ENCODE measurements around the gene NEUROD4. TPM values are rescaled to one million over a fixed set of nuclear protein-coding genes. Genes with fewer than 3 reads are reported as not detected.

The NEUROD4 gene
- total and polyA plus RNA-seq, 10 of the 15 experiments (the other 5 are each of a cell fraction or from before 2014, with no cell fraction given) = 0.06 TPM; not detected in 9

- RAD21 ChIA-PET (ENCODE audit: unreplicated experiment) = no interaction called here
- no peak overlapping the region for H3K9ac ChIP-seq (ENCODE audit: control insufficient read depth, insufficient read depth, low read length)
- CTCF ChIA-PET = interaction anchor here (1.1 to 1.5 kb wide), 3 partner anchors 27 to 47 kb away, joined by 3 to 6 read pairs (median 4); no protein-coding TSS in a partner anchor
- intact Hi-C loops (cut with micrococcal nuclease; ENCODE audit: unreplicated experiment) (no loop called here), in situ Hi-C loops (cut with MboI) (no loop called here)
- SMC1A ChIA-PET (ENCODE audit: uncharacterized antibody, unreplicated experiment) = interaction anchor here (0.8 to 1.8 kb wide), 5 partner anchors 8 to 237 kb away, joined by 3 to 6 read pairs (median 4); no protein-coding TSS in a partner anchor
- POLR2A ChIA-PET = interaction anchor here (0.6 kb wide), 1 partner anchor 17 kb away, joined by 3 read pairs; no protein-coding TSS in a partner anchor
- no peaks in the 10 kb centered on the region for H3K4me1 ChIP-seq (ENCODE audit: control insufficient read depth, insufficient read depth, low read length)
- no peak overlapping the region for H3K4me3 ChIP-seq
- no peak for ATAC-seq
- H3K27me3 ChIP-seq (replicated peaks in 1 of 2; ENCODE audit: control insufficient read depth in 2 of 2, insufficient read depth in 2 of 2, low read length in 1 of 2) = no peaks in the 10 kb centered on the region; a peak in 1 of 4 replicates
- DNase-seq (ENCODE audit: low read depth, low spot score) = no peak
- H3K27ac ChIP-seq (ENCODE audit: control insufficient read depth, insufficient read depth) = no peak overlapping the region
- FAIRE-seq = no peak
- H4K20me1 ChIP-seq (ENCODE audit: control insufficient read depth, insufficient read depth) = no peaks in the 10 kb centered on the region
- no peak overlapping the region for H2AFZ ChIP-seq (ENCODE audit: control insufficient read depth, low read depth, low read length)
- no peaks in the 10 kb centered on the region for H3K79me2 ChIP-seq (ENCODE audit: control insufficient read depth, insufficient read depth, low read length)
- 7% methylated on average over 2 of the region's 2 CpGs for WGBS (ENCODE audit: insufficient coverage, insufficient replicate concordance, low lambda C conversion rate, missing lambda C conversion rate)
- H3K4me2 ChIP-seq (ENCODE audit: control insufficient read depth, insufficient read depth) = no peak overlapping the region
- H3K36me3 ChIP-seq (ENCODE audit: control insufficient read depth in 2 of 2, insufficient read depth in 2 of 2, low read length in 1 of 2) = no peaks in the 10 kb centered on the region
- no TSS peak for BruUV-seq (replicated peaks)
- H3K9me3 ChIP-seq (replicated peaks; ENCODE audit: control insufficient read depth, insufficient read depth, low read length) = no peaks in the 10 kb centered on the region
- TF ChIP-seq LARP7 (IDR thresholded peaks at IDR 0.05) (no peak), SP1 (IDR thresholded peaks at IDR 0.05; ENCODE audit: low read depth, low read length) (no peak), NFXL1 (IDR thresholded peaks at IDR 0.05; ENCODE audit: borderline replicate concordance) (no peak), GATAD2B (conservative IDR thresholded peaks at IDR 0.05; ENCODE audit: low read depth) (no peak), POLR2AphosphoS5 (IDR thresholded peaks at IDR 0.05; ENCODE audit: low read length) (no peak), ZBTB4 (CRISPR knock-in tag; IDR thresholded peaks at IDR 0.05) (no peak), ZNF687 (IDR thresholded peaks at IDR 0.05) (no peak), ZNF622 (IDR thresholded peaks at IDR 0.05) (no peak), RAD51 (IDR thresholded peaks at IDR 0.05) (no peak), PRDM15 (CRISPR knock-in tag; IDR thresholded peaks at IDR 0.05) (no peak), MAX (IDR thresholded peaks at IDR 0.05; ENCODE audit: low read depth, low read length) (no peak), ZSCAN29 (IDR thresholded peaks at IDR 0.05) (no peak), KAT2A (conservative IDR thresholded peaks at IDR 0.05; ENCODE audit: control insufficient read depth, low read depth, low read length) (no peak), TCF12 (IDR thresholded peaks at IDR 0.05; ENCODE audit: low read depth, low read length) (no peak)
Measured at GRCh38 chr12:55024575-55024974, 4.8 kb downstream of the NEUROD4 start.

All from GM12878 (cell line).